GM10847 (cell line): ENCODE data around the gene ARHGAP10.

Source experiments
- POLR2A ChIP-seq: IDR thresholded peaks from 2 replicates; pipeline ENCODE4 v1.6.1; 2011; ENCODE audit not compliant: insufficient read length; ENCODE audit errors: extremely low read depth

ARHGAP10 gene

DNA sequence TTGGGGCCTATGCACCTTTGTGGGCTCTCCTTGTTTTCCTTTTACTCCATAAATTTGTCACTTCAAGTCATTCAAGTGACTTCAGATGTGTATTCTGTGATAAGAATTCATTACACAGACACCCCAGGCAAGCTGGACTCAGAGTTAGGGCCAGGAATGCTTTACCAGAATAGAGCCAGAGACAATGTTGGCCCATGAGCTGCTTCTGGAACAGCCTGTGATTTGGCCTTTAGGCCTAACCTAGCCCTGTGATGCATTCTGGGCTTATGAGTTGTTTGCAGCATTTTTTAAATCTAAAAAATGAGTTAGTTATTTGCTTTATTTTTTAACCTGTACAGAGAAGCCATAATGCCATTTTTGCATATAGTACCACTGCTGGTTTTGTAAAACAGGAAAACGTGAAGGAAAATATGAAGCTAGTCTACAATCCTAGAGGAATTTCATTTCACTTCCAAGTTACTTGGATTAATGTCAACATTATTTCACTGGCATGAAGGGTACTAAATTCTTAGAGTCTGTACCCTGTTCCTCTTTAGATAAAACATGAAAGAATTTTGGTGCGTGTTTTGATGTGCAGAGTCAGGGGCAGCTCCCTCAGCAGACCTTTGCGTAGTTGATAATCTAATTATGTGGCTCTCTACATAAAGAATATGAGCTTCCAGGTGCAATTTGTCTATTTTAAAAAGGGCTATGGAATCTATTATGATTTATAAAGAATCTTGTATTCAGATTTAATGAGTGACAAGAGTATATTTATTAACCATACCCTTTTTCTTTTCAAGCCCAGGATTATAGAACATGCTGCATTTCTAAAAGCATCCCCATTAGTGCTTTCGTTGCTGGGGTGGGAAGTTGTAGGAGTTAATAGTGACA lies 84.7 kb downstream of the ARHGAP10 start:
- no peak for TF ChIP-seq POLR2A

DNA sequence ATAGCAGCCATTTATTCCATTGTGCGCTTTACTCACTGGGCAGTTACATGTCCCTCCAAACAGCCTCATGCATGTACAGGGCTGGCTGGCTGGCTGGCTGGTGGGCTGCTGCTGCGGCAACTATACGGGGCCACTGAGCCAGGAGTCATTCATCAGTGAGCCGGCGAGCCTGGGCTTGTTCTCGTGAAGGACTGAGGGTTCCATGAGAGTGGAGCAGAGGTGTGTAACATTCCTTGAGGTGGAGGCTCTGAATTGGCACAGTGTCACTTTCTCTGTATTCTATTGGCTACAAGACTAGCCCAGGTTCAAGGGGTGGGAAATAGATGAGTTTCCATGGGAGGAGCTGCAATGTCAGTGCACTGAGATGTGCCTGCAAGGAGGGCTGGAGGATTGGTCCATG lies 89.1 kb downstream of the ARHGAP10 start:
- TF ChIP-seq POLR2A: no peak

DNA sequence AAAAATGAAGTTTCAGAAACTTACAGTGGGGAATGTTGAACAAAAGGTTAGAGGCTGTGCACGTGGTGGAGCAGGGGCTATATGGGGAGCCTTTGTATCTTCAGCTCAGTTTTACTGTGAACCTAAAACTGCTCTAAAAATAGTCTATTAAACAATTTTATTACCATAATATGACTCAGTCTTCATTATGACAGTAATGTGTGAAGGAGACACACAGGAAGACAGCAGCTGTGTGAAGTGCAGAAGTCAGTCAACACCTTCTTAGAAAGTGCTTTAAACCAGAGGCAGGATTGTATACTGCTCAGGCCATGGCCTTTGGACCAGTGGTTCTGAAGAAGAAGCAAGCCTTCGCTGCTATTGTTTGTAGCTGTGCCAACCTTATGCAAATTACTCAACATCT lies 89.7 kb downstream of the ARHGAP10 start:
- TF ChIP-seq POLR2A: no peak

DNA sequence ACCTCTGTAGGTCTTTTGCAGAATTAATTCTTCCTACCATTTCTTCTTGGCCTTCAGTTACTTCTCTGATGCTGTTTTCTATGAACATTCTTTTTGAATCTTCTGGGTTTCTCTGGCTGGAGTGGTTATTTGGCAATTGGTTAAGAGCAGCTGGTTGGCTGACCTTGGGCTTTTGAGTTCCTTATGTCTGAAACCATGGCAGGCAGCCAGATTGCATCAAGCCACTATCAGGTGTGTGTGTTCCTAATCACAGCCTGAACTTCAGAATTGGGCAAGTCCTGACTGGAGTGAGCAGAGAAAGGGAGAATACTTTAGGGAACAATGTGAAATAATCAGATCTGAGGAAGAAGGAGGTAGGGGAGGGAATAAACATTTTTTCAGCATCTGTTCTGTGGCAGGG lies 90.2 kb downstream of the ARHGAP10 start:
- TF ChIP-seq POLR2A: no peak

DNA sequence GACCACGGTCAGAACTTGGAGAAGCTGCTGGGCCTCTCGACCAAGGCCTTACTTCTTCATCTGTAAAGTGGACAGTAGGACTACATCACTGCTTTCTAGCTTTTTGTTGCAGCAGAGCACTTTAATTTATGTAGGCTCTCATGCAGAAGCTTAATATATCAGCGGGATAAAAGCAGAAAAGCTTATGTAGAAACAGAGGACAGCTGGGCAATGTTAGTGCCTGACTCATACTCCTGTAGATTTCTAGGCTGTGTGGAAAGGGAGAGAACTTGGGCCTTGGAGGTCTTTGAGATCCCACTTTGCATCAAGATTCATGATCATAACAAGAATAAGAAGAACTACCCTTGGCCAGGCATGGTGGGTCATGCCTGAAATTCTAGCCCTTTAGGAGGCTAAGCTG lies 91.2 kb downstream of the ARHGAP10 start:
- TF ChIP-seq POLR2A: no peak

DNA sequence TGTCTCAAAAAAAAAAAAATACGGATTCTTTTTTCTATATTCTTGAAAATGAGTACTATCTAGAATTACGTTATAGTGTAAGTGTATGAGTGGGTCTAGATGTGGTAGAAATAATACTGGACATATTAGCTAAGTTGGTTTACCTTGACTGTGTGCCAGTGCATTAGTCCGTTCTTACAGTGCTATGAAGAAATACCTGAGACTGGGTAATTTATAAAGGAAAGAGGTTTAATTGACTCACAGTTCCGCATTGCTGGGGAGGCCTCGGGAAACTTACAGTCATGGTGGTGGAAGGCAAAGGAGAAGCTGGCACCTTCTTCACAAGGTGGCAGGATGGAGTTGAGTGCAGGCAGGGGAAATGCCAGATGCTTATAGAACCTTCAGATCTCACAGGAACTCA lies 92.4 kb downstream of the ARHGAP10 start:
- no peak for TF ChIP-seq POLR2A

DNA sequence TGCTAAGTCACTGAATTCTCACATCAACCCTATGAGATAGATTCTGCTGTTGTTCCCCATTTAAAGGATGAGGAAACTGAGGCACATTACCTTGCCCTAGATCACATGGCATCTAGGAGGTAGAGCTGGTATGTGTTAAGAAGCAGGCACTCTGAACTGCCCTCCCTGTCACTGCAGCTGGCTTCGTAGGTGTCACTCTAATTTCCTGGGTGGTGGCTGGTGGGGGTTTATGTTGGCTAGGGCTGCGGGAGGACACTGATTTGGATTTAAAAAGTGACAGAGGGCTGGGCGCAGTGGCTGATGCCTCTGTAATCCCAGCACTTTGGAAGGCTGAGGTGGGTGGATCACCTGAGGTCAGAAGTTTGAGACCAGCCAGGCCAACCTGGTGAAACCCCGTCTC lies 93.0 kb downstream of the ARHGAP10 start:
- TF ChIP-seq POLR2A: no peak

DNA sequence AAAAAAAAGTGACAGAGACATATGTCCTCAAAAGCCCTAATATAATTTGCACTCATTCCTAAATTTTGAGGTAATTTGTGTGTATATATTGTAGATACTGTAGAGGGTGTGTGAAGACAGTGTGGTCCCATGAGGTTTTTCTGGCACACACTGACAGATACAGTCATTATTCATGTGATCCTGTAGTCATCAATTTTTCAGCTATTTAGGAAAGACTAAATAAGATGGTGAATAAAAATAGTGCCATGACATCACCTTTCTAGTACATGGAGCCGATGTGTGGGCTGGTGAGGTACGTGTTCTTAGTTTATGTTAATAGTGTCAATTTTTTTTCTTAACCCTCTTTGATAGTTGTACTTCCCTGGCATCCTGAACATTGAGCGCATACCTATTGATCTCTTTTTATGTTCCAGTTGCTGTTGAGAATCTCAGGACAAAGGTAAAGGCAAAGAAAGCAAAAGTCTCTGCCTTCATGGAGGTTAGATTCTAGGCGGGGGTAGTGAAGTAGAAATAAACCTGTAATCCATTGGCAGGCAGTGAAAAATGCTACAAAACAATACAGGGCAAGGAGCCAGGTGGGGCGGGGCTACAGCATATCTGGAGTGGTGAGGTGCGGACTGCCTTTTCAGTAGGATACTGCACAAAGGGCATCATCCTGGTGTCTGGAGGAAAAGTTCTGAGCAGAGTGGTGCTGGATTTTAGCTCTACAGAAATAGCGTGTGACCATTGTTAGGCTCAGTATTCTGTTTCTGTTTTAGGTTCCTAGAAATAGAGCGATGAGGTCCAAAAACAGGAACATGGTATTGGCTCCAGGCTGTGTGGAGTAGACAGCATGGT lies 93.8 kb downstream of the ARHGAP10 start:
- TF ChIP-seq POLR2A: no peak

DNA sequence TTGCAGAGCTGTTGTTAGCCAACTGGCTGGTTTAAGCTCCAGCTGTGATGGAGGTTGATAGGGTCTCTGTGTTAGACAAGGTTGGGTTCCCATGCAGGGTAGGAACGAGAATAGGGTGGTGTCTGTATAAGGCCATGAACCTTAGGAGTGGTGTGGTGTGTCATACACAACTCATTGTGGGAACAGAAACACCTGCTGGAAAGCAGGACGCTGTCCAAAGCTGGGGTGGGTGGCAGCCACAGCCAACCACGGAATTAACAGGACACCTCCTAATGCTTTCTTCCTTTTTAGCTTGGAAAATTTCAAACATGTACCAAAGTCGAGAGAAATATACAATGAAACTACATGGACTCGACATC lies 94.4 kb downstream of the ARHGAP10 start:
- no peak for TF ChIP-seq POLR2A

DNA sequence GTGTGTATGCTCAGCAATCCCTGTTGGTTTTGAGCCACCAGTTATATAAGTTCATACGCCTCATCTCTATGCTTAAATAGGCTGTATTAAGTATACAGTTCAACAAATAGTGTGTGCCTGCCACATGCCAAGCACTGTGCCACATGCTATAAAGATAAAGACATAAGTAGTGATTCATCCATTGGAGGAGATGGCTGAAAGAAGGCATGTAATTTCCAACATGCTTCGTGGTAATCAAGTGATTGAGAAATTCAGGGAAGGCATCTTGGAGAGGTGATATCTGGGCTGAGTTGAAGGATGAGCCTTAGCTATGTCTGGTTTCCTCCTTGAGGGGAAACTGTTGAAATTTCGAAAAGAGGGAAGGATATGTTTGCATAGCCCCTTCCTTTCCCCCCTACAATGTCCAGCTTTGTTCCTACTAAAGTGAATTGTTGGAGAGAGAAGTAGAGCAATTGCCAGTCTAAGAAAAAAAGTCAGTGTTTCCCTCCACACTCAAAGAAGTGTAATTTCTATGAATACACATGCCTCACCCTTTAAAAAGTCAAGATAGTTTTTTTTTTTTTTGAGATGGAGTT lies 96.5 kb downstream of the ARHGAP10 start:
- no peak for TF ChIP-seq POLR2A

DNA sequence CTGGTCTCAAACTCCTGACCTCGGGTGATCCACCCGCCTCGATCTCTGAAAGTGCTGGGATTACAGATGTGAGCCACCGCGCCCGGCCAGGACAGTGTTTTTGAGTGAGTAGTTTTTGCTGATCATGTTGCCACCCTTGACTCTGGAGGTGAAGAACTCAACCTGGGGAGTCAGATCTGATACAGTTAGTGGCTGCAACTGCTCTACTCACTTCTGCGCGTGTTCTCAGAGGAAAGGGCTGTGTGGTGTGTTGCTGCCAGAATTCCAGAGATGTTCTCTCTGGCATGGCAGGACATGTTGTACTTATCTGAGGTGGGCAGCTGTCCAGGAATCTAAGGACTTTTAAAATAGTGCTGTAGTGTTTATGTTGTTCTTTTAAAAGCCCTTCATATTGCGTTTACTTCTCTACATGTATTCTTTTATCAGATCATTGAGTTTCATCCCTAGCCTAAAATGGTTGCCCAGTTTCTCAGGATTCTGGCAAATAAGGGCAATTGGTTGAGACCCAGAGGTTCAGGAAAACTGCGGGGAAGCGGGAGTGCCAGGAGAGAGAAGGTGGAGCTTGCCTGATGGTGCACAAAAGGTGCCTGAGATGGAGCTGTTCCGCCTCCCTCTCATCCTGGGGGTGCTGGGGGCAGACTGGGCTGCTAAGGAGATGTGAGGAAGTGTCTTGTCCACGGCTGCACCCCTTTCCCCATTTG lies 97.7 kb downstream of the ARHGAP10 start:
- no peak for TF ChIP-seq POLR2A

DNA sequence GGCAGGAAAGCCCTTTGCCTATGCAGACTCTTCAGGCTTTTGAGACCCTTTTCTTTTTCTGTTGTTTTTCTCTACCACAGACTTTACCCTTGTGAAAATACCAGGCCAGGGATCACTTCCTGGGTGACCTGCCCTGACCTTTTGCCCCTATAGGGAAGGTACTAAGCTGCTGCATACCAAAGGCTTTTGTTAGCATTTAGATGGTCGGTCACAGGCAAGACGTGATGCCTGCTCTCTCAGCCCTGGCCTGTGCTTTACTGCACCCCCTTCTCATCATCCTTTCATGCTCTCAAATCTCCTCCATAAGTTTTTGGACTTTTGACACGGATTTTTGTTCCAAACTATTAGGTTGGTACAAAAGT lies 98.2 kb downstream of the ARHGAP10 start:
- no peak for TF ChIP-seq POLR2A

DNA sequence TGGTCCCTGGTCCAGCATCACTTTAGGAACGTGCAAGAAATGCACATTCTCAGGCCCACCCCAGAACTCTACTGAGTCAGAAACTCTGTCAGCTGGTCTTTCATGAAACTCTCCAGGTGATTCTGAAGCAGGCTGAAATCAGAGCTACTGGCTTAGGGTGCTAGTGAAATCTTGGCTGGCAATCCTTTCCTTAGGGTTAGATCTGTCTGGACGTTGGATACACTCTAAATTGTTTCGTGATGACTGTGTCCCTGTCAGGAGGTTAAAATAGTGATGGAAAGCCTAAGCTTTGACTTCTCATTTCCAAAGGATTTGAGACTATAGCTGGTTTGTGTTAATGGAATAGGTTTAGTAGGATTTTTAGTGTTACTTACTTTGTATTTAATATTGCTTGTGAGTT lies 99.1 kb downstream of the ARHGAP10 start:
- no peak for TF ChIP-seq POLR2A

DNA sequence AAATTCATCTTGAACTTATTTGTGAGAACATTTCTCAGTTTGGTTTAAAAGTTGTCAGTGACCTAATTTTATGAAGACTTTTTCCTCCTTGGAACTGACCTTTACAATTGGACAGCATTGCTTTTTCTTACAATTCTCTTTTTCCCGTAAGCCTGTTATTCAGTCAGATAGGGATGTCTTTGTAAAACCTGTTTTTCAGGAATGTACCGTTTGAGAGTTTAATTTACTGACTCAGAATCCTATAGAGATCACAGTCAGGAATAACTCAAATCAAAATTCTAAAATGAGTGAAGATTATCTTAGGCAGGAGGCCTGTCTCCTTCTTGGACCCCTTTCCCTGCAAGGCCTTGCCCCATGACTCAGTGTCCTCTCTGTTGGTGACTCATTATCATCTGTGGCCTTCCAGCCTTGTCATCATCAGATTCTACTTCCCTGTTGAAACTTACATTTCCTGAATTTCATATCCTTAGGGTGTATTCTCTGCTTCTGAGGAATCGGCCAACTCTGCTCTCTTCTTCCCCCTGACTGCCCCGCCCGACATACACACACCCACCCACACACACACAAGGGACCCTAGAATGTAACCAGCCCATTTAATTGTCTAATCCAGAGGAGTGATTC lies 99.8 kb downstream of the ARHGAP10 start:
- no peak for TF ChIP-seq POLR2A

DNA sequence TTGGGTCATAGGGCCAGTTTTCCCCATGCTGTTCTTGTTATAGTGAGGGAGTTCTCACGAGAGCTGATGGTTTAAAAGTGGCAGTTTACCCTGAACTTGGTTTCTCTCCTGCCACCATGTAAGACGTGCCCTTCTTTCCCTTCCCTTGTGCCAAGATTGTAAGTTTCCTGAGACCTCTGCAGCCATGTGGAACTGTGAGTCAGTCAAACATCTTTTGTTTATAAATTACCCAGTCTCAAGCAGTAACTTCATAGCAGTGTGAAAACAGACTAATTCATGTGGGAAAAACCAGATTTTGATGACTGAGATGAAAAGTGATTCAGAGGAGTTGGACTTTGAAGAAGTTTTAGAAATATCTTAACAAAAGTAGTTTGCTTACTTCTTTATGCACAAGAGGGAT lies 101.4 kb downstream of the ARHGAP10 start:
- no peak for TF ChIP-seq POLR2A
